ENCODE measurements around the gene CDK5RAP2.
"Not testable (repeated sequence)": the region's sequence is repeated elsewhere in the genome, so short reads cannot be mapped to it uniquely, and the experiment has no call there.

DNA sequence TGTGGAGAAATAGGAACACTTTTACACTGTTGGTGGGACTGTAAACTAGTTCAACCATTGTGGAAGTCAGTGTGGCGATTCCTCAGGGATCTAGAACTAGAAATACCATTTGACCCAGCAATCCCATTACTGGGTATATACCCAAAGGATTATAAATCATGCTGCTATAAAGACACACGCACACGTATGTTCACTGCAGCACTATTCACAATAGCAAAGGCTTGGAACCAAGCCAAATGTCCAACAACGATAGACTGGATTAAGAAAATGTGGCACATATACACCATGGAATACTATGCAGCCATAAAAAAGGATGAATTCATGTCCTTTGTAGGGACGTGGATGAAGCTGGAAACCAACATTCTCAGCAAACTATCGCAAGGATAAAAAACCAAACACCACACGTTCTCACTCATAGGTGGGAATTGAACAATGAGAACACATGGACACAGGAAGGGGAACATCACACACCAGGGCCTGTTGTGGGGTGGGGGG lies 27.7 kb downstream of the CDK5RAP2 start:
- not testable (repeated sequence) for TF ChIP-seq GABPA, POLR2AphosphoS5 (IDR thresholded peaks at IDR 0.05; ENCODE audit: low read depth)
- TF ChIP-seq, protein P1, sequence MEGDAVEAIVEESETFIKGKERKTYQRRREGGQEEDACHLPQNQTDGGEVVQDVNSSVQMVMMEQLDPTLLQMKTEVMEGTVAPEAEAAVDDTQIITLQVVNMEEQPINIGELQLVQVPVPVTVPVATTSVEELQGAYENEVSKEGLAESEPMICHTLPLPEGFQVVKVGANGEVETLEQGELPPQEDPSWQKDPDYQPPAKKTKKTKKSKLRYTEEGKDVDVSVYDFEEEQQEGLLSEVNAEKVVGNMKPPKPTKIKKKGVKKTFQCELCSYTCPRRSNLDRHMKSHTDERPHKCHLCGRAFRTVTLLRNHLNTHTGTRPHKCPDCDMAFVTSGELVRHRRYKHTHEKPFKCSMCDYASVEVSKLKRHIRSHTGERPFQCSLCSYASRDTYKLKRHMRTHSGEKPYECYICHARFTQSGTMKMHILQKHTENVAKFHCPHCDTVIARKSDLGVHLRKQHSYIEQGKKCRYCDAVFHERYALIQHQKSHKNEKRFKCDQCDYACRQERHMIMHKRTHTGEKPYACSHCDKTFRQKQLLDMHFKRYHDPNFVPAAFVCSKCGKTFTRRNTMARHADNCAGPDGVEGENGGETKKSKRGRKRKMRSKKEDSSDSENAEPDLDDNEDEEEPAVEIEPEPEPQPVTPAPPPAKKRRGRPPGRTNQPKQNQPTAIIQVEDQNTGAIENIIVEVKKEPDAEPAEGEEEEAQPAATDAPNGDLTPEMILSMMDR (IDR thresholded peaks at IDR 0.05; ENCODE audit: insufficient read depth, low read length) = not testable (repeated sequence)
